ENCODE results near the gene TDRD9. TPM values are rescaled to one million over a fixed set of nuclear protein-coding genes. Genes with fewer than 3 reads are reported as not detected.

TDRD9 gene
- total RNA-seq, 4 donors from 2014 or later: 2.0 to 3.2 (median 2.6) TPM

DNA sequence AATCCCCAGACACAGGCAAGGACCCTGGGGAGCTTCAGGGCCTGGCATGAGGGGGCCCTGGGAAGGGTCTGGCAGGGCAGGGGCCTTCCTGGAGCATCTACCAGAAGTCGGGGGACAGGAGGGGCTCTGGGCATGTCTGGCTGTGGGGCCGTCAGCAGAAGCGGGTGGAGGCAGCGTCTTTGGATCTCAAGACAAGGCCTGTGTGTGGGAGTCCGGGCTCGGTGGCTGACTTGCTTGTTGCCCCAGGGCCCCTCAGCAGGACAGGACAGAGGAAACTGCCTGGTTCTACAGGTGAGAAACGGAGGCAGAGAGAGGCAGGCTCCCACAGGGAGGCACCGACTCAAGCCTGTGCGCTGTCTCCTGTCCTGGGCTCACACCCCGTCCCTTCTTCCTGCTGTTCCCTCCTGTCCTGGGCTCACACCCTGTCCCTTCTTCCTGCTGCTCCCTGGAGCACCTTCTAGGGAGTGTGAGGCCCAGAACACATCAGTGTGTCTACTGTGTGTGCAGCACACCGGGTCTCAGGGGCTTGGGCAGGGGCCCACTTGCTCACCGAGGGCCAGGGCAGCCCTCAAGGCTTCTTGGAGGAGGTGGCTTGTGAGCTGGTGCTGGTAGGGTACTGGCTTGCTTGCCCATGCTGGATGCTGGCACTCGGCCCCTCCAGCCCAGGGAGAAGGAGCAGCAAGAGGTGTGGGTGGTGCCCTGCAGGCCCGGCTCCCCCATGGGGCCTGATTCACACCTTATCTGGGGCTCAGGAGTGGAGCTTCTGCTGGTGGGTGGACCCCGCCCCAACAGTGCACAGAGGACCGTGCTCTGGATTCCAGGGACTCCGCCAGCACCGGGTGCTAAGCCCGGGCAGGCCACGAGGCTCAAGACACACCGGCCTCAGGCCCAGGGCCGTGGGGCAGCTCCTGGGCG, 172.2 kb downstream of the TDRD9 start:
- Histone ChIP-seq H3K9me3 (no peaks in the 10 kb centered on the region), H3K36me3 (peaks cover 0 to 4% (median 0%) of the 10 kb centered on the region in 4 donors), H3K4me3 (no peak overlapping the region), H3K27me3 (peaks cover 0 to 14% (median 0%) of the 10 kb centered on the region in 4 donors), H3K4me1 (no peaks in the 10 kb centered on the region), H3K27ac (replicated peaks in 1 of 4) (no peak overlapping the region)
- 85% methylated on average over 12 of the region's 23 CpGs for WGBS
- intact Hi-C loops (cut with DNase I): no loop called here
- no peak for DNase-seq (ENCODE audit: extremely low spot score)
- TF ChIP-seq EP300 (IDR thresholded peaks at IDR 0.05) (no peak), POLR2AphosphoS5 (IDR thresholded peaks at IDR 0.05) (no peak)
- TF ChIP-seq, protein P1, sequence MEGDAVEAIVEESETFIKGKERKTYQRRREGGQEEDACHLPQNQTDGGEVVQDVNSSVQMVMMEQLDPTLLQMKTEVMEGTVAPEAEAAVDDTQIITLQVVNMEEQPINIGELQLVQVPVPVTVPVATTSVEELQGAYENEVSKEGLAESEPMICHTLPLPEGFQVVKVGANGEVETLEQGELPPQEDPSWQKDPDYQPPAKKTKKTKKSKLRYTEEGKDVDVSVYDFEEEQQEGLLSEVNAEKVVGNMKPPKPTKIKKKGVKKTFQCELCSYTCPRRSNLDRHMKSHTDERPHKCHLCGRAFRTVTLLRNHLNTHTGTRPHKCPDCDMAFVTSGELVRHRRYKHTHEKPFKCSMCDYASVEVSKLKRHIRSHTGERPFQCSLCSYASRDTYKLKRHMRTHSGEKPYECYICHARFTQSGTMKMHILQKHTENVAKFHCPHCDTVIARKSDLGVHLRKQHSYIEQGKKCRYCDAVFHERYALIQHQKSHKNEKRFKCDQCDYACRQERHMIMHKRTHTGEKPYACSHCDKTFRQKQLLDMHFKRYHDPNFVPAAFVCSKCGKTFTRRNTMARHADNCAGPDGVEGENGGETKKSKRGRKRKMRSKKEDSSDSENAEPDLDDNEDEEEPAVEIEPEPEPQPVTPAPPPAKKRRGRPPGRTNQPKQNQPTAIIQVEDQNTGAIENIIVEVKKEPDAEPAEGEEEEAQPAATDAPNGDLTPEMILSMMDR (IDR thresholded peaks at IDR 0.05): no peak

DNA sequence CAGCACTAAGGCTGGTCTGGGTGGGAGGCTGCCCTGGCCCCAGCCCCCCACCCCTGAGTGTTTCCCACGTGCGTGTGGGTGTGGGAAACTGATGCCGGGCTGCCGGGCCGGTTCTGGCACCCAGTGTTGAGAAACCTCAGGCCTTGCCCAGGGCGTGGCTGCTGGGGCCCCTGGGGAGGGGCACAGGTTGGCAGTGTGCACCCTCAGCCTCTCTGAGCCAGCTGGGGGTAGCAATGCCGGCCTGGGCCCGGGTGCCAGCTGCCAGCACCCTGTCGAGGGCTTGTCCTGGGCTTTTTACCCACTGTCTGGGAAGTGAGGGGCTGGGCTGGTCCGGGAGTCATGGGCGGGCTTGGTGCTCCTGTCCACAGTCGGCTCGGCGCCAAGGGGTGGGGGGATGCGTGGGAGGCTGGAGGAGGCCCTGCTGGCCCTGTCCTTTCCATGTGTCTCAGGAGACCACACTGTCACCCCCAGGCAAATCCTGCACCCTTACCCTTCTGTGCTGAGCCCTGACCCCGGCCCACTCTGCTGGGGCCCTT, 172.9 kb downstream of the TDRD9 start:
- WGBS: 85% methylated on average over 9 of the region's 16 CpGs
- Histone ChIP-seq H3K36me3 (peaks cover 0 to 4% (median 0%) of the 10 kb centered on the region in 4 donors), H3K27me3 (peaks cover 0 to 6% (median 0%) of the 10 kb centered on the region in 4 donors), H3K27ac (replicated peaks in 1 of 4) (no peak overlapping the region), H3K4me3 (no peak overlapping the region), H3K9me3 (no peaks in the 10 kb centered on the region), H3K4me1 (no peaks in the 10 kb centered on the region)
- intact Hi-C loops (cut with DNase I): no loop called here
- no peak for DNase-seq (ENCODE audit: extremely low spot score)
- TF ChIP-seq, protein P1 (IDR thresholded peaks at IDR 0.05): no peak
- no peak for TF ChIP-seq POLR2AphosphoS5 (IDR thresholded peaks at IDR 0.05)
- TF ChIP-seq POLR2A (IDR thresholded peaks at IDR 0.05; ENCODE audit: low read depth): no peak
- no peak for TF ChIP-seq EP300 (IDR thresholded peaks at IDR 0.05)

DNA sequence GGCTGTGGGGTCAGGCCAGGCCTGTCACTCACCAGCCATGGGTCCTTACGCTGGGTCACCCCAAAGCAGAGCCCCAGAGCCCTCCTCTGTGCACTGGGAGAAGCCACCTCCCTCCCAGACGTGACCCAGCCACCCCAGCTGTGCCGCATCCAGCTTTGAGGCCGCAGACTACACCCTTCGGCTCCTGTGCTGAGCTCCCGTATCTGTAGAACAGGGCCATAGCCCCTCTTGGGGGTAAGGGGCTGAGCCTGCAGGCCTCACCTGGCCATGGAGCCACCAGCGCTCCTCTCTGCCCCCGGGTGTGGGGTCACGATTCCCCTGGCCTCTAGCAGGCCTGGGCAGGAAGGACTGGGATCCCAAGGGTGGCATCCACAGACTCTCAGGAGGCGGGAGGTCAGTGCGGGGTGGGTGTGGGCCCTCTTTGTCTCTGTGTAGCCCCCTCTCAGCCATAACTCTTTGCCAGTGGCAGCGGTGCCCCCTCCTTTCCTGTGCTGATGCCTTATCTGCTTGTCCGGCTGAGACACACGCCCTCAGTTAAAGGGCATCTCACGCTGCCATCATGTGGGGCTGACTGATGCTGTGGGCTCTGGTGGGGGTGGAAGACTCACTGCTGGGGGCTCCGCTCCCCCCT, 173.5 kb downstream of the TDRD9 start:
- TF ChIP-seq POLR2AphosphoS5 (IDR thresholded peaks at IDR 0.05) (no peak), POLR2A (IDR thresholded peaks at IDR 0.05; ENCODE audit: low read depth) (no peak), EP300 (IDR thresholded peaks at IDR 0.05) (no peak)
- TF ChIP-seq, protein P1 (IDR thresholded peaks at IDR 0.05): no peak
- Histone ChIP-seq H3K9me3 (no peaks in the 10 kb centered on the region), H3K4me1 (no peaks in the 10 kb centered on the region), H3K4me3 (no peak overlapping the region), H3K36me3 (peaks cover 0 to 4% (median 0%) of the 10 kb centered on the region in 4 donors), H3K27ac (replicated peaks in 1 of 4) (no peak overlapping the region), H3K27me3 (peaks cover 0 to 3% (median 0%) of the 10 kb centered on the region in 4 donors)
- WGBS: 93% methylated on average over 5 of the region's 16 CpGs
- intact Hi-C loops (cut with DNase I): no loop called here
- DNase-seq (ENCODE audit: extremely low spot score): no peak

Small RNA genes lying within 50 kb of the gene (small RNA-seq; reads per million reads assigned to genes)
- gene RN7SL634P: 0 reads per million in 3 donors

Other genes with a start within 250 kb of the TDRD9 start
- gene XRCC3, start 213.0 kb upstream of the TDRD9 start, total RNA-seq: 1 to 10 TPM; 1.6 to 5.4 (median 2.1) TPM
- 100 to 1,000 TPM; 121 to 180 (median 156) TPM for gene ZFYVE21, start 212.6 kb upstream of the TDRD9 start, total RNA-seq
- 10 to 100 TPM; 19.9 to 25.2 (median 23.6) TPM for gene PPP1R13B, start 80.9 kb upstream of the TDRD9 start, total RNA-seq
- gene RD3L, start 14.1 kb downstream of the TDRD9 start, total RNA-seq: not detected
- under 1 TPM in 3 of 4 donors, not detected in 1; 0.33 to 0.75 (median 0.45) TPM for gene ASPG, start 157.2 kb downstream of the TDRD9 start, total RNA-seq
- gene KIF26A, start 210.1 kb downstream of the TDRD9 start, total RNA-seq: 1 to 10 TPM; 4.6 to 7.2 (median 5.6) TPM

Measured in esophagus muscularis mucosa (tissue), 4 donors.